HCT116 (cell line): ENCODE results near the gene OR10V1.

Source experiments
- CBX3 ChIP-seq: IDR thresholded peaks from 2 replicates; pipeline ENCODE4 v1.6.1; 2012; ENCODE audit warnings: low read depth
- EGR1 ChIP-seq: IDR thresholded peaks from 2 replicates; pipeline ENCODE4 v1.6.1; 2012; ENCODE audit warnings: low read depth
- EZH2 ChIP-seq: fragments of 200-600 bp; sonication (generic); IDR thresholded peaks from 2 replicates; pipeline ENCODE4 v1.6.1; 2017; ENCODE audit warnings: antibody characterized with exemption, mixed run types
- POLR2A ChIP-seq: IDR thresholded peaks from 2 replicates; pipeline ENCODE4 v1.7.0; 2011; ENCODE audit warnings: borderline replicate concordance; ENCODE audit not compliant: insufficient read depth, insufficient read length; ENCODE audit errors: extremely low read depth
- POLR2AphosphoS5 ChIP-seq: IDR thresholded peaks from 2 replicates; pipeline ENCODE4 v1.6.1; 2011; ENCODE audit warnings: mild to moderate bottlenecking, low read depth, low read length, moderate library complexity
- SIN3A ChIP-seq: IDR thresholded peaks from 2 replicates; pipeline ENCODE4 v1.6.1; 2012; ENCODE audit warnings: low read depth
- SRF ChIP-seq: IDR thresholded peaks from 2 replicates; pipeline ENCODE4 v1.6.1; 2012; ENCODE audit warnings: low read depth
- TCF7L2 ChIP-seq: IDR thresholded peaks from 2 replicates; pipeline ENCODE4 v1.7.0; 2011; ENCODE audit warnings: borderline replicate concordance, inconsistent platforms; ENCODE audit not compliant: insufficient read depth, insufficient read length; ENCODE audit errors: extremely low read depth
- YY1 ChIP-seq: IDR thresholded peaks from 2 replicates; pipeline ENCODE4 v1.6.1; 2011; ENCODE audit warnings: low read length, low read depth, moderate library complexity, mild to moderate bottlenecking; ENCODE audit not compliant: insufficient replicate concordance; ENCODE audit errors: extremely low read depth
- ZNF274 ChIP-seq: fragments of 200-500 bp; sonication (Bioruptor generic); IDR thresholded peaks from 2 replicates; pipeline ENCODE4 v1.6.1; 2014; ENCODE audit warnings: mild to moderate bottlenecking, low read depth, low read length, inconsistent platforms
- TF ChIP-seq, protein P1 (sequence below), 3 experiments: fragments of 200-600 bp in 1 of 3; sonication (generic) in 1 of 3; IDR thresholded peaks in 2 of 3; conservative IDR thresholded peaks in 1 of 3; 2 replicates each; pipeline ENCODE4 v1.5.1; 2012 to 2017; ENCODE audit warnings: low read depth in 2 of 3, low read length in 2 of 3, antibody characterized with exemption in 1 of 3, borderline replicate concordance in 1 of 3, control low read depth in 1 of 3, mild to moderate bottlenecking in 1 of 3, mixed read lengths in 1 of 3, mixed run types in 1 of 3, moderate library complexity in 1 of 3; ENCODE audit not compliant: insufficient read depth in 1 of 3
- TF ChIP-seq, protein P2 (sequence below): IDR thresholded peaks from 2 replicates; pipeline ENCODE4 v1.6.1; 2012; ENCODE audit warnings: low read depth
- TF ChIP-seq, protein P3 (sequence below): IDR thresholded peaks from 2 replicates; pipeline ENCODE4 v1.6.1; 2011; ENCODE audit warnings: mild to moderate bottlenecking, low read length, moderate library complexity; ENCODE audit not compliant: insufficient replicate concordance; ENCODE audit errors: extremely low read depth

DNA sequence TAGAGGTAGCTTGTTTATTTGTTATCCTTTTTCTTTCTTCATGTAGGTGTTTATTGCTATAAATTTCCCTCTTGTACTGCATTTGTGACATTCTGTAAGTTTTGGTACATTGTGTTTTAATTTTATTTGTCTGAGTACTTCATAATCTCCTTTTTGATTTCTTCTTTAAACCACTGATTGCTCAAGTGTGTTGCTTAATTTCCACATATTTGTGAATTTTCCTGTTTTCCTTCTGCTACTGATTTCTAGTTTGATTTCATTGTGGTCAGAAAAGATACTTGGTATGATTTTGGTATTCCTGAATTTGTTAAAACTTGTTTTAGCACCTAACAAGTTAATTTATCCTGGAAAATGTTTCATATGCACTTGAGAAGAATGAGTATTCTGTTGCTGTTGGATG lies 15.1 kb downstream of the OR10V1 start:
- TF ChIP-seq, protein P1, sequence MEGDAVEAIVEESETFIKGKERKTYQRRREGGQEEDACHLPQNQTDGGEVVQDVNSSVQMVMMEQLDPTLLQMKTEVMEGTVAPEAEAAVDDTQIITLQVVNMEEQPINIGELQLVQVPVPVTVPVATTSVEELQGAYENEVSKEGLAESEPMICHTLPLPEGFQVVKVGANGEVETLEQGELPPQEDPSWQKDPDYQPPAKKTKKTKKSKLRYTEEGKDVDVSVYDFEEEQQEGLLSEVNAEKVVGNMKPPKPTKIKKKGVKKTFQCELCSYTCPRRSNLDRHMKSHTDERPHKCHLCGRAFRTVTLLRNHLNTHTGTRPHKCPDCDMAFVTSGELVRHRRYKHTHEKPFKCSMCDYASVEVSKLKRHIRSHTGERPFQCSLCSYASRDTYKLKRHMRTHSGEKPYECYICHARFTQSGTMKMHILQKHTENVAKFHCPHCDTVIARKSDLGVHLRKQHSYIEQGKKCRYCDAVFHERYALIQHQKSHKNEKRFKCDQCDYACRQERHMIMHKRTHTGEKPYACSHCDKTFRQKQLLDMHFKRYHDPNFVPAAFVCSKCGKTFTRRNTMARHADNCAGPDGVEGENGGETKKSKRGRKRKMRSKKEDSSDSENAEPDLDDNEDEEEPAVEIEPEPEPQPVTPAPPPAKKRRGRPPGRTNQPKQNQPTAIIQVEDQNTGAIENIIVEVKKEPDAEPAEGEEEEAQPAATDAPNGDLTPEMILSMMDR (IDR thresholded peaks at IDR 0.05 in 2 of 3, conservative IDR thresholded peaks at IDR 0.05 in 1 of 3; ENCODE audit: borderline replicate concordance in 1 of 3, insufficient read depth in 1 of 3, low read depth in 2 of 3, low read length in 2 of 3): no peak
- TF ChIP-seq POLR2A (no peak), TCF7L2 (no peak), YY1 (no peak), EZH2 (no peak), SRF (no peak), POLR2AphosphoS5 (no peak), SIN3A (no peak), CBX3 (no peak), ZNF274 (no peak), EGR1 (no peak)
- TF ChIP-seq, protein P2, sequence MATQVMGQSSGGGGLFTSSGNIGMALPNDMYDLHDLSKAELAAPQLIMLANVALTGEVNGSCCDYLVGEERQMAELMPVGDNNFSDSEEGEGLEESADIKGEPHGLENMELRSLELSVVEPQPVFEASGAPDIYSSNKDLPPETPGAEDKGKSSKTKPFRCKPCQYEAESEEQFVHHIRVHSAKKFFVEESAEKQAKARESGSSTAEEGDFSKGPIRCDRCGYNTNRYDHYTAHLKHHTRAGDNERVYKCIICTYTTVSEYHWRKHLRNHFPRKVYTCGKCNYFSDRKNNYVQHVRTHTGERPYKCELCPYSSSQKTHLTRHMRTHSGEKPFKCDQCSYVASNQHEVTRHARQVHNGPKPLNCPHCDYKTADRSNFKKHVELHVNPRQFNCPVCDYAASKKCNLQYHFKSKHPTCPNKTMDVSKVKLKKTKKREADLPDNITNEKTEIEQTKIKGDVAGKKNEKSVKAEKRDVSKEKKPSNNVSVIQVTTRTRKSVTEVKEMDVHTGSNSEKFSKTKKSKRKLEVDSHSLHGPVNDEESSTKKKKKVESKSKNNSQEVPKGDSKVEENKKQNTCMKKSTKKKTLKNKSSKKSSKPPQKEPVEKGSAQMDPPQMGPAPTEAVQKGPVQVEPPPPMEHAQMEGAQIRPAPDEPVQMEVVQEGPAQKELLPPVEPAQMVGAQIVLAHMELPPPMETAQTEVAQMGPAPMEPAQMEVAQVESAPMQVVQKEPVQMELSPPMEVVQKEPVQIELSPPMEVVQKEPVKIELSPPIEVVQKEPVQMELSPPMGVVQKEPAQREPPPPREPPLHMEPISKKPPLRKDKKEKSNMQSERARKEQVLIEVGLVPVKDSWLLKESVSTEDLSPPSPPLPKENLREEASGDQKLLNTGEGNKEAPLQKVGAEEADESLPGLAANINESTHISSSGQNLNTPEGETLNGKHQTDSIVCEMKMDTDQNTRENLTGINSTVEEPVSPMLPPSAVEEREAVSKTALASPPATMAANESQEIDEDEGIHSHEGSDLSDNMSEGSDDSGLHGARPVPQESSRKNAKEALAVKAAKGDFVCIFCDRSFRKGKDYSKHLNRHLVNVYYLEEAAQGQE: no peak
- TF ChIP-seq, protein P3, sequence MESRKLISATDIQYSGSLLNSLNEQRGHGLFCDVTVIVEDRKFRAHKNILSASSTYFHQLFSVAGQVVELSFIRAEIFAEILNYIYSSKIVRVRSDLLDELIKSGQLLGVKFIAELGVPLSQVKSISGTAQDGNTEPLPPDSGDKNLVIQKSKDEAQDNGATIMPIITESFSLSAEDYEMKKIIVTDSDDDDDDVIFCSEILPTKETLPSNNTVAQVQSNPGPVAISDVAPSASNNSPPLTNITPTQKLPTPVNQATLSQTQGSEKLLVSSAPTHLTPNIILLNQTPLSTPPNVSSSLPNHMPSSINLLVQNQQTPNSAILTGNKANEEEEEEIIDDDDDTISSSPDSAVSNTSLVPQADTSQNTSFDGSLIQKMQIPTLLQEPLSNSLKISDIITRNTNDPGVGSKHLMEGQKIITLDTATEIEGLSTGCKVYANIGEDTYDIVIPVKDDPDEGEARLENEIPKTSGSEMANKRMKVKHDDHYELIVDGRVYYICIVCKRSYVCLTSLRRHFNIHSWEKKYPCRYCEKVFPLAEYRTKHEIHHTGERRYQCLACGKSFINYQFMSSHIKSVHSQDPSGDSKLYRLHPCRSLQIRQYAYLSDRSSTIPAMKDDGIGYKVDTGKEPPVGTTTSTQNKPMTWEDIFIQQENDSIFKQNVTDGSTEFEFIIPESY: no peak
